Mesenchymal stem cell (in vitro differentiated cells and primary cell): Measurements from ENCODE around the gene SDCCAG8.

Source experiments
- DNase-seq: peaks from one replicate; pipeline ENCODE4 v3.0.0-alpha.2; 2013
- H2AFZ ChIP-seq: one replicate; pipeline ENCODE4 v1.6.1; 2013; ENCODE audit warnings: low read depth, mild to moderate bottlenecking, control low read depth, inconsistent platforms, low read length, moderate library complexity
- H2AK5ac ChIP-seq: 2 replicates; pipeline ENCODE4 v1.6.1; 2013; ENCODE audit warnings: low read length, moderate library complexity, mild to moderate bottlenecking, inconsistent platforms; ENCODE audit not compliant: severe bottlenecking
- H2BK120ac ChIP-seq: one replicate; pipeline ENCODE4 v1.6.1; 2013; ENCODE audit warnings: low read depth, mild to moderate bottlenecking, inconsistent platforms, low read length, moderate library complexity
- H2BK12ac ChIP-seq, 2 experiments: one replicate each; pipeline ENCODE4 v1.6.1; 2013; ENCODE audit warnings: inconsistent platforms in 2 of 2, low read length in 2 of 2, mild to moderate bottlenecking in 2 of 2, moderate library complexity in 2 of 2, control low read depth in 1 of 2
- H2BK15ac ChIP-seq: one replicate; pipeline ENCODE4 v1.6.1; 2013; ENCODE audit warnings: mild to moderate bottlenecking, low read depth, inconsistent platforms; ENCODE audit not compliant: poor library complexity, severe bottlenecking
- H2BK5ac ChIP-seq: 2 replicates; pipeline ENCODE4 v1.6.1; 2013; ENCODE audit warnings: low read depth, mild to moderate bottlenecking, low read length, control low read depth, inconsistent platforms; ENCODE audit not compliant: poor library complexity, severe bottlenecking
- H3K14ac ChIP-seq, 2 experiments: one replicate each; pipeline ENCODE4 v1.6.1; 2013; ENCODE audit warnings: inconsistent platforms in 2 of 2, low read length in 2 of 2, control low read depth in 1 of 2, mild to moderate bottlenecking in 1 of 2, moderate library complexity in 1 of 2
- H3K18ac ChIP-seq, 2 experiments: one replicate each; pipeline ENCODE4 v1.6.1; 2013; ENCODE audit warnings: inconsistent platforms in 2 of 2, low read length in 2 of 2, control low read depth in 1 of 2, low read depth in 1 of 2, mild to moderate bottlenecking in 1 of 2
- H3K23ac ChIP-seq, 2 experiments: one replicate each; pipeline ENCODE4 v1.6.1; 2013; ENCODE audit warnings: inconsistent platforms in 2 of 2, low read length in 2 of 2, mild to moderate bottlenecking in 2 of 2, moderate library complexity in 2 of 2, control low read depth in 1 of 2
- H3K27ac ChIP-seq: 2 replicates; pipeline ENCODE4 v1.5.1; 2013; ENCODE audit warnings: mild to moderate bottlenecking, moderate library complexity, low read length, control low read depth, inconsistent platforms; ENCODE audit not compliant: poor library complexity, severe bottlenecking
- H3K27me3 ChIP-seq, 2 experiments: 2 replicates each; pipeline versions ENCODE4 v1.6.1 to v1.7.0; 2013; ENCODE audit warnings: low read length in 2 of 2, mild to moderate bottlenecking in 2 of 2, moderate library complexity in 2 of 2, control low read depth in 1 of 2, inconsistent platforms in 1 of 2; ENCODE audit not compliant: control insufficient read depth in 1 of 2, insufficient read depth in 1 of 2
- H3K36me3 ChIP-seq, 2 experiments: 2 replicates each; pipeline versions ENCODE4 v1.6.1 to v1.7.0; 2013; ENCODE audit warnings: low read length in 2 of 2, control low read depth in 1 of 2, inconsistent platforms in 1 of 2, low read depth in 1 of 2, mild to moderate bottlenecking in 1 of 2; ENCODE audit not compliant: insufficient read depth in 2 of 2, control insufficient read depth in 1 of 2
- H3K4ac ChIP-seq, 2 experiments: one replicate each; pipeline ENCODE4 v1.6.1; 2013; ENCODE audit warnings: inconsistent platforms in 2 of 2, low read length in 2 of 2, mild to moderate bottlenecking in 2 of 2, moderate library complexity in 2 of 2, control low read depth in 1 of 2, low read depth in 1 of 2
- H3K4me1 ChIP-seq: 2 replicates; pipeline ENCODE4 v1.6.1; 2013; ENCODE audit warnings: low read depth, low read length, control low read depth; ENCODE audit not compliant: control insufficient read depth, insufficient read depth
- H3K4me2 ChIP-seq: 2 replicates; pipeline ENCODE4 v1.6.1; 2013; ENCODE audit warnings: low read length, mild to moderate bottlenecking, inconsistent platforms; ENCODE audit not compliant: poor library complexity, severe bottlenecking
- H3K4me3 ChIP-seq, 2 experiments: 2 replicates each; pipeline versions ENCODE4 v1.5.1 to v1.7.0; 2013; ENCODE audit warnings: low read length in 2 of 2, mild to moderate bottlenecking in 2 of 2, control low read depth in 1 of 2, low read depth in 1 of 2; ENCODE audit not compliant: insufficient read depth in 1 of 2
- H3K79me1 ChIP-seq: replicated peaks from 2 replicates; pipeline ENCODE4 v1.6.1; 2013; ENCODE audit warnings: mild to moderate bottlenecking, control low read depth, low read length, inconsistent platforms; ENCODE audit not compliant: poor library complexity, severe bottlenecking
- H3K9ac ChIP-seq: 2 replicates; pipeline ENCODE4 v1.7.0; 2013; ENCODE audit warnings: mild to moderate bottlenecking, low read length, moderate library complexity
- H3K9me3 ChIP-seq: 2 replicates; pipeline ENCODE4 v1.7.0; 2013; ENCODE audit warnings: mild to moderate bottlenecking, low read length; ENCODE audit not compliant: control insufficient read depth
- H4K8ac ChIP-seq: one replicate; pipeline ENCODE4 v1.6.1; 2013; ENCODE audit warnings: inconsistent platforms, mild to moderate bottlenecking, low read length, moderate library complexity
- H4K91ac ChIP-seq: one replicate; pipeline ENCODE4 v1.6.1; 2013; ENCODE audit warnings: mild to moderate bottlenecking, low read length, inconsistent platforms
- WGBS: methylation state at CpG from one replicate; pipeline ENCODE4 v1.1.7; 2013; ENCODE audit warnings: mixed read lengths; 5-methylcytosine and 5-hydroxymethylcytosine counted together

Gene SDCCAG8

GRCh38 chr1:243375596-243375995 lies 119.8 kb downstream of the SDCCAG8 start:
- no peak overlapping the region for H2AFZ ChIP-seq
- no peak overlapping the region for H3K14ac ChIP-seq
- H3K9me3 ChIP-seq: peaks cover 17% of the 10 kb centered on the region
- no peak overlapping the region for H3K18ac ChIP-seq
- no peak overlapping the region for H3K23ac ChIP-seq
- no peaks in the 10 kb centered on the region for H3K27me3 ChIP-seq
- H3K4me3 ChIP-seq: no peak overlapping the region
- no peak overlapping the region for H3K9ac ChIP-seq
- no peak overlapping the region for H3K27ac ChIP-seq
- DNase-seq: no peak
- H3K4me1 ChIP-seq: no peaks in the 10 kb centered on the region
- H2AK5ac ChIP-seq: no peak overlapping the region
- peaks cover 0 to 64% of the 10 kb centered on the region in 2 experiments for H3K36me3 ChIP-seq
- H3K79me1 ChIP-seq: no peaks in the 10 kb centered on the region
- WGBS: no CpG with 5 or more reads among the region's 1 CpG
- no peak overlapping the region for H2BK12ac ChIP-seq
- H2BK5ac ChIP-seq: no peak overlapping the region
- no peak overlapping the region for H3K4ac ChIP-seq
- no peak overlapping the region for H2BK15ac ChIP-seq
- H4K8ac ChIP-seq: no peak overlapping the region
- H4K91ac ChIP-seq: no peak overlapping the region
- no peak overlapping the region for H3K4me2 ChIP-seq
- no peak overlapping the region for H2BK120ac ChIP-seq

- H3K18ac ChIP-seq: no peak overlapping the region
- no peaks in the 10 kb centered on the region for H3K79me1 ChIP-seq
- 80% methylated on average over 1 of the region's 3 CpGs for WGBS
- H3K9me3 ChIP-seq: peaks cover 10% of the 10 kb centered on the region
- H4K8ac ChIP-seq: no peak overlapping the region
- H3K4me2 ChIP-seq: no peak overlapping the region
- H4K91ac ChIP-seq: no peak overlapping the region
- H3K27ac ChIP-seq: no peak overlapping the region
- H2BK5ac ChIP-seq: no peak overlapping the region
- H2BK120ac ChIP-seq: no peak overlapping the region
- no peaks in the 10 kb centered on the region for H3K4me1 ChIP-seq
- H3K4ac ChIP-seq: no peak overlapping the region
- H3K27me3 ChIP-seq: no peaks in the 10 kb centered on the region
- H2AK5ac ChIP-seq: no peak overlapping the region
- peaks cover 0 to 71% of the 10 kb centered on the region in 2 experiments for H3K36me3 ChIP-seq
- H3K4me3 ChIP-seq: no peak overlapping the region
- H2AFZ ChIP-seq: no peak overlapping the region
- no peak for DNase-seq
- H2BK12ac ChIP-seq: no peak overlapping the region
- H3K14ac ChIP-seq: no peak overlapping the region
- H3K23ac ChIP-seq: no peak overlapping the region
- no peak overlapping the region for H2BK15ac ChIP-seq
- H3K9ac ChIP-seq: no peak overlapping the region
These were observed 122.8 kb downstream of the SDCCAG8 start for GRCh38 chr1:243378669-243379068.

- peaks cover 0 to 73% of the 10 kb centered on the region in 2 experiments for H3K36me3 ChIP-seq
- H4K91ac ChIP-seq: no peak overlapping the region
- no peaks in the 10 kb centered on the region for H3K4me1 ChIP-seq
- H2BK120ac ChIP-seq: no peak overlapping the region
- H4K8ac ChIP-seq: no peak overlapping the region
- no peak overlapping the region for H3K4me2 ChIP-seq
- H3K27me3 ChIP-seq: no peaks in the 10 kb centered on the region
- H2BK12ac ChIP-seq: no peak overlapping the region
- H3K18ac ChIP-seq: no peak overlapping the region
- no peak overlapping the region for H3K14ac ChIP-seq
- H2AFZ ChIP-seq: no peak overlapping the region
- H2BK15ac ChIP-seq: no peak overlapping the region
- no CpG with 5 or more reads among the region's 1 CpG for WGBS
- DNase-seq: no peak
- H3K4ac ChIP-seq: no peak overlapping the region
- no peak overlapping the region for H2AK5ac ChIP-seq
- H2BK5ac ChIP-seq: no peak overlapping the region
- H3K79me1 ChIP-seq: no peaks in the 10 kb centered on the region
- H3K23ac ChIP-seq: no peak overlapping the region
- H3K4me3 ChIP-seq: no peak overlapping the region
- no peak overlapping the region for H3K9ac ChIP-seq
- peaks cover 4% of the 10 kb centered on the region for H3K9me3 ChIP-seq
- no peak overlapping the region for H3K27ac ChIP-seq
These were observed 123.4 kb downstream of the SDCCAG8 start for GRCh38 chr1:243379208-243379607.

- H3K14ac ChIP-seq: no peak overlapping the region
- H2BK120ac ChIP-seq: no peak overlapping the region
- H3K36me3 ChIP-seq: peaks cover 0 to 78% of the 10 kb centered on the region in 2 experiments
- no peak overlapping the region for H3K4ac ChIP-seq
- no peak overlapping the region for H3K18ac ChIP-seq
- no peak overlapping the region for H3K9ac ChIP-seq
- no peak overlapping the region for H2BK15ac ChIP-seq
- no peak overlapping the region for H3K4me2 ChIP-seq
- no peaks in the 10 kb centered on the region for H3K9me3 ChIP-seq
- no peak overlapping the region for H3K27ac ChIP-seq
- 100% methylated on average over 1 of the region's 2 CpGs for WGBS
- H3K79me1 ChIP-seq: peaks cover 1% of the 10 kb centered on the region
- no peak overlapping the region for H3K4me3 ChIP-seq
- H4K8ac ChIP-seq: no peak overlapping the region
- no peak overlapping the region for H2AFZ ChIP-seq
- H2BK12ac ChIP-seq: no peak overlapping the region
- H2AK5ac ChIP-seq: no peak overlapping the region
- H3K23ac ChIP-seq: no peak overlapping the region
- no peak overlapping the region for H4K91ac ChIP-seq
- DNase-seq: no peak
- no peaks in the 10 kb centered on the region for H3K4me1 ChIP-seq
- no peaks in the 10 kb centered on the region for H3K27me3 ChIP-seq
- no peak overlapping the region for H2BK5ac ChIP-seq
These were observed 123.9 kb downstream of the SDCCAG8 start for GRCh38 chr1:243379706-243380105.
